NCI-H146 treated with DMSO at 0.1 percent for 48 hours (cell line): ENCODE measurements around the gene HMX3.
"Not testable (repeated sequence)": the region's sequence is repeated elsewhere in the genome, so short reads cannot be mapped to it uniquely, and the experiment has no call there.

Source experiments
- DNase-seq: peaks from one replicate; lab custom pipeline; 2025; ENCODE audit not compliant: unreplicated experiment; lab: John Stamatoyannopoulos, UW

HMX3 gene

DNA sequence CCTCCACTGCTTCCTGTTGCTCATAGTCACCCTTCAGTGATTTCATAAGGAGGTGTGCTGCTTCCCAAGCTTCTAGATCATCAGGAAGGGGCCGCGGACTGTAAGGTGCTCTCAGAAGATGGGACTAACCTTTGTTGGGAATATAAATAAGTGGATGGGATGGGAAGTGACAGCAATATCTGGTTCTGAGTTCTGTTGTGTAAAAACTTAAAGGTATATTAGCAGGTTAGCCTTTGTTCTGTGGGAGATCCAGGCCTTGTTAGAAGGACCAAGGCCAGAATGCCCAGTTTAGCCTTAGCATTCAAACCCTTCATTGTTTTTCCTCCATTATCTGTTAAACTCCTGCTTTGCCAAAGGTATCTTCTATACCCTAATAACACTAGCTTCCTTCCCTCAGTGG lies 30.8 kb downstream of the HMX3 start:
- no peak for DNase-seq

GRCh38 chr10:123170961-123171360 lies 35.2 kb downstream of the HMX3 start:
- DNase-seq = no peak

DNA sequence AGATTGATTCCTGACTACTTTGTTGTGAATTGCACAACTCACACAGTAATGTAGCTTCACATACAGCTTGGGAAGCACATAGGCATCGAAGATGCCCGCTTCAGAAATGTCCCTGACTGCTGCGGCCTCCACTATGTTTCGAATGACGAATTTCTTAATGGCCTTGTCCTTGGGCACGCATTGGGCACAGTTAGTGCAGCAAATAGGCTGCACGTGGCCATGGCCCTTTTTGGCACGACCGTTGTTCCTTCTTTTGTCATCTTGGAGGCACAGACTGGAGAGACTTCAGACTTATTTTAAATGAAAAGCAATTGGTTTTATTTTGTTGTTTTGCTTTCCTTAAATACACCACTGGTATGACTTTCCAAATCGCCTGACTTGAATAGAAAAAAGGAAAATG lies 35.8 kb downstream of the HMX3 start:
- not testable (repeated sequence) for DNase-seq

DNA sequence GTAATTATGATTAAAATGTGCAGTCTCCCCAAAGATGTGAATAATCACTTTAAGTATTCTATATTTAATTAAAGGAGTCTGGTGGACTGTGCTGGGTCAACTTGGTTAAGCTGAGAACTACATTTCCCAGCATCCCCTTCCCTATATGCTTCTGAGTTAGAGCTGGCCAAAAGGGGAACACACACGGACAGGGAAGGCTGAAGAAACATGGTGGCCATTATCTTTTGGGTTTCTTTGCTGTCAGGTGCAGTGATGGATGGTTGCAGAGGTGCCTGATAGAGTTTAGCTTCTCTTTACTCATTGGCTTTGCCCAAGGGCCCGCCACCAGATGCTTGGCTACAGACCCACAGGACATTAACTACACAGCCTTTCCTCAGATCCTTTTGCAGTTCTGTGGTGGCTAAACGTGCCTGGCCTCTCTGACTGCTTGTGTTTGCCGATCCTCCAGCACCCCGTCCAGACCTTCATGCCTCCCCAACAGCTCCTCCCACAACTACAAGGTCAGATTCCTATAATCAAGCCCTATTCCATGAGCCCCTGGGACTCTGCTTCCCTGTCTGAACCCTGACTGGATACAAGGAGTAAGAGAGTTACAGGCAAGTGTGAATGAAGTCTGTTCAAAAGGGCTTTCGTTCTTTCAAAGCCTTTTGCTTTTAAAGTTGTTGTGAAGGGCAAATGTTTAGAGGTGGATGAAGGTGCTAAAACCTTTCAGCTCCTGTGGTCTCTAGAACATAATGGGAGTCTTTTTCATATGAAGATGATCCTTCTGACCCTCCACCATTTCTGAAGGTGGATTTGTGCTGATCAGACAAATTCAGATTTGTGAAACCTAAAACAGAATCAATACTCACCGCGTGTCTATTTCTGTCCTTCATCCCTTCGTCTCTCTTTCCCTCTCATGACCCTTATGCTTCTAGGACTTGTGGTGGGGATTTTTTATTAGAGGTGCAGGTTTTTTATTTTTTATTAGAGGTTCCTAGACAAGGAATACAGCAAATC lies 39.9 kb downstream of the HMX3 start:
- no peak for DNase-seq

- DNase-seq = not testable (repeated sequence)
Observed at GRCh38 chr10:123178390-123178789, 42.6 kb downstream of the HMX3 start.

DNA sequence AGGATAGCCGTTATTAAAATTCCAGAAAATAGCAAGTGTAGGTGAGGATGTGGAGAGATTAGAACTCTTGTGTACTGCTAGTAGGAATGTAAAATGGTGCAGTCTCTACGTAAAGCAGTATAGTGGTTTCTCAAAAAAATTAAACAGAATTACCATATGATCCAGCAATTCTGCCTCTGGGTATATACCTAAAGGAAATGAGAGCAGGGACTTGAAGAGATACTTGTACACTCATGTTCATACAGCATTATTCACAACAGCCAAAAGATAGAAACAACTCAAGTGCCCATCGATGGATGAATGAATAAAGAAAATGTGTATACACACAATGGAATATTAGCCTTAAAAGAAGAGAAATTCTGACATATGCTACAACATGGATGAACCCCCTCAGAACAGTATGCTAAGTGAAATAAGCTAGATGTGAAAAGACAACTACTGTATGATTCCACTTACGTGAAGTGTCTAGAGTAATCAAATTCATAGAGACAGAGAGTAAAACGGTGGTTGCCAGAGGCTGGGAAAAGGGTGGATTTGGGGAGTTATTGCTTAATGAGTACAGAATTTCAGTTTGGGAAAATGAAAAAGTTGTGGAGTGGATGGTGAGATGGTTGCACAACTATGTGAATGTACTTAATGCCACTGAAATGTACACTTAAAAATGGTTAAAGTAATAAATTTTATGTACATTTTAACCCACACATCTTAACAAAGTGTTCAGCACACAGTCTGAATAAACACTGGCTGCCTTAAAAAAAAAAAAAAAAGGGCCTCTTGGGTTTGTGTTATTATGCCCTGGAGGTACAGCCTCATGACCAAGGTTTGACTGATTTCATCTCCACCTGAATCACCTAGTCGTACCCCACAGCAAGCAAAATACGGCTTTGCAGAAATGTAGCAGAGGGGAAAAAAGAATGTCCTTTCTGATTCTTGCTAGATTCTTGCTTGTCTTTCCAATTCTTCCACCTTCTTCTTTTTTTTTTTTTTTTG lies 44.6 kb downstream of the HMX3 start:
- DNase-seq = no peak

DNA sequence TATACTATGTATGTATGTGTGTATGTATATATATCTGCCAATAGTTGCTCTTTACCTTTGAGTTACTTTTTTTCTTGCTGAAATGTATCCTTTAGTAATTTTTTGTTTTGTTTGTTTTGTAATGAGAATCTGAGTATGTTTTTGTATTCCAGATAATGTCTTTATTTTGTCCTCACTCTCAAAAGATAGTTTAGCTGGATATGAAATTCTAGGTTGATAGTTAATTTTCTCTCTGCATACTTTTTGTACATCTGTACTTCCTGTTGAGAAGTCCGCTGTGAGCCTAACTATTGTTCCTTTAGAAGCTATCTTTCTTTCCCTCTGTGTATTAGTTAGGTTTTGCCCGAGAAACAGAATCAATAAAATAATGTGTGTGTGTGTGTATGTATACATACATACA lies 48.0 kb downstream of the HMX3 start:
- DNase-seq = no peak

GRCh38 chr10:123187781-123188180 lies 52.0 kb downstream of the HMX3 start:
- DNase-seq = no peak
